B cell (primary cell): ENCODE data around the gene ZNF775. TPM values are rescaled to one million over a fixed set of nuclear protein-coding genes. Genes with fewer than 3 reads are reported as not detected.

Source experiments
- ATAC-seq: fragments of 200-7000 bp; cut with Tn5 transposase; one replicate; pipeline ENCODE4 v1.10.0; 2021; ENCODE audit warnings: low read depth, mild to moderate bottlenecking, moderate number of reproducible peaks, moderate library complexity
- CTCF ChIA-PET: fragments of 350-600 bp; sonication (Branson Sonifier 250); formaldehyde crosslinking; loops from one replicate; lab custom pipeline; 2021; ENCODE audit warnings: antibody characterized with exemption, inconsistent platforms; lab: Charles Lee
- POLR2A ChIA-PET: fragments of 350-600 bp; sonication (Branson Sonifier 250); formaldehyde crosslinking; loops from one replicate; lab custom pipeline; 2021; ENCODE audit warnings: antibody characterized with exemption; lab: Charles Lee
- DNase-seq: peaks from one replicate; pipeline ENCODE4 v3.0.0; 2013
- H2AFZ ChIP-seq: 2 replicates; pipeline ENCODE4 v1.6.1; 2012; ENCODE audit warnings: mild to moderate bottlenecking, low read depth, low read length; ENCODE audit not compliant: insufficient read depth, poor library complexity, severe bottlenecking
- H3K27ac ChIP-seq, 2 donors: 1 replicate in 1 of 2; 2 replicates in 1 of 2; pipeline ENCODE4 v1.5.1; 2012 to 2013; ENCODE audit warnings: low read length in 2 of 2, mild to moderate bottlenecking in 2 of 2, moderate library complexity in 1 of 2
- H3K27me3 ChIP-seq, 4 experiments: fragments of 200-600 bp in 1 of 4; sonication (generic) in 1 of 4; replicated peaks in 1 of 4; 1 replicate in 2 of 4; 2 replicates in 2 of 4; pipeline versions ENCODE4 v1.6.1 to v1.7.0; 2013 to 2016; ENCODE audit warnings: low read length in 3 of 4, mild to moderate bottlenecking in 2 of 4, mixed read lengths in 1 of 4, moderate library complexity in 1 of 4; ENCODE audit not compliant: insufficient read depth in 4 of 4, control insufficient read depth in 3 of 4; ENCODE audit errors: control extremely low read depth in 1 of 4
- H3K36me3 ChIP-seq, 2 experiments: replicated peaks in 1 of 2; 1 replicate in 1 of 2; 2 replicates in 1 of 2; pipeline versions ENCODE4 v1.6.1 to v1.7.1; 2013; ENCODE audit warnings: low read length in 1 of 2; ENCODE audit not compliant: insufficient read depth in 2 of 2, control insufficient read depth in 1 of 2; ENCODE audit errors: control extremely low read depth in 1 of 2, extremely low read depth in 1 of 2
- H3K4me1 ChIP-seq, 2 donors: fragments of 200-600 bp in 1 of 2; sonication (generic) in 1 of 2; 1 replicate in 1 of 2; 2 replicates in 1 of 2; pipeline versions ENCODE4 v1.5.1 to v1.6.1; 2013 to 2017; ENCODE audit warnings: low read length in 2 of 2; ENCODE audit not compliant: control insufficient read depth in 2 of 2, insufficient read depth in 2 of 2
- H3K4me2 ChIP-seq: replicated peaks from 2 replicates; pipeline ENCODE3; 2012; ENCODE audit warnings: mild to moderate bottlenecking, low read depth, low read length; ENCODE audit not compliant: poor library complexity, severe bottlenecking
- H3K4me3 ChIP-seq, 5 experiments: fragments of 200-600 bp in 1 of 5; sonication (generic) in 1 of 5; 1 replicate in 3 of 5; 2 replicates in 2 of 5; pipeline versions ENCODE4 v1.5.1 to v1.7.0; 2011 to 2016; ENCODE audit warnings: low read length in 4 of 5, mild to moderate bottlenecking in 4 of 5, low read depth in 2 of 5, control low read depth in 1 of 5, moderate library complexity in 1 of 5; ENCODE audit not compliant: insufficient read depth in 1 of 5; ENCODE audit errors: control extremely low read depth in 1 of 5, extremely low read depth in 1 of 5
- H3K79me2 ChIP-seq: fragments of 200-600 bp; sonication (generic); one replicate; pipeline ENCODE4 v1.6.0; 2016; ENCODE audit warnings: low read length; ENCODE audit not compliant: control insufficient read depth, insufficient read depth
- H3K9ac ChIP-seq: fragments of 200-600 bp; sonication (generic); 2 replicates; pipeline ENCODE4 v1.6.1; 2017; ENCODE audit warnings: mild to moderate bottlenecking, low read length, moderate library complexity
- H3K9me3 ChIP-seq, 3 donors: one replicate each; pipeline versions ENCODE4 v1.6.1 to v1.7.1; 2013; ENCODE audit warnings: low read length in 2 of 3; ENCODE audit not compliant: control insufficient read depth in 2 of 3, insufficient read depth in 1 of 3; ENCODE audit errors: control extremely low read depth in 1 of 3
- H4K20me1 ChIP-seq: 2 replicates; pipeline ENCODE4 v1.6.0; 2012; ENCODE audit warnings: mild to moderate bottlenecking, low read length; ENCODE audit not compliant: insufficient read depth, control insufficient read depth, poor library complexity, severe bottlenecking
- H3K27ac Mint-ChIP-seq: one replicate; pipeline ENCODE4 v1.8.0; 2021; ENCODE audit warnings: mixed read lengths
- H3K27me3 Mint-ChIP-seq: one replicate; pipeline ENCODE4 v1.8.0; 2021; ENCODE audit warnings: mixed read lengths
- H3K4me1 Mint-ChIP-seq: one replicate; pipeline ENCODE4 v1.8.0; 2021; ENCODE audit warnings: mixed read lengths
- H3K4me3 Mint-ChIP-seq: one replicate; pipeline ENCODE4 v1.8.0; 2021; ENCODE audit warnings: mixed read lengths
- H3K9me3 Mint-ChIP-seq: one replicate; pipeline ENCODE4 v1.8.0; 2022; ENCODE audit warnings: mixed read lengths; ENCODE audit not compliant: insufficient read depth
- EZH2 ChIP-seq: IDR thresholded peaks from 2 replicates; pipeline ENCODE4 v1.6.1; 2012; ENCODE audit warnings: borderline replicate concordance, low read depth, mild to moderate bottlenecking, moderate library complexity, low read length; ENCODE audit not compliant: insufficient read depth, poor library complexity, severe bottlenecking
- WGBS: methylation state at CpG from one replicate; pipeline ENCODE4 v1.1.5; 2013; ENCODE audit warnings: missing lambda C conversion rate; ENCODE audit not compliant: insufficient coverage; 5-methylcytosine and 5-hydroxymethylcytosine counted together
- intact Hi-C: fragments of 100-400 bp; cut with micrococcal nuclease; formaldehyde crosslinking; loops from one replicate; pipeline ENCODE4 v1.10.0; 2022
- polyA plus RNA-seq: library from polyadenylated mRNA; depleted of rRNA; stranded (reverse); fragments of >200 nt; gene quantifications from 2 replicates; pipeline ENCODE4 v1.2.3, GENCODE V29; 2012
- total RNA-seq, 2 donors: library from RNA; stranded (reverse); fragments of 120-200 nt in 1 of 2; gene quantifications; 1 replicate in 1 of 2; 2 replicates in 1 of 2; pipeline versions ENCODE4 v1.2.3 to v1.2.4, GENCODE V29; 2013 to 2022
- TF ChIP-seq, protein P1 (sequence below): fragments of 200-600 bp; IDR thresholded peaks from one replicate; pipeline ENCODE4 v1.8.0; 2022; ENCODE audit warnings: antibody characterized with exemption, mild to moderate bottlenecking

The ZNF775 gene
- total and polyA plus RNA-seq, 2 donors (not counting 1 experiment from before 2014, with no cell fraction given) = 4.2 to 12.1 TPM

GRCh38 chr7:150357771-150358427 is 21.2 kb upstream of the ZNF775 start:
- no peak overlapping the region for H3K4me3 ChIP-seq
- no peaks in the 10 kb centered on the region for H4K20me1 ChIP-seq
- POLR2A ChIA-PET = interaction anchor here (0.5 to 1.3 kb wide), 6 partner anchors 8 to 1328 kb away, joined by 3 to 7 read pairs (median 3); no protein-coding TSS in a partner anchor
- peaks cover 34% of the 10 kb centered on the region for H3K4me1 Mint-ChIP-seq
- DNase-seq = no peak
- H3K27me3 ChIP-seq = no peaks in the 10 kb centered on the region
- peak overlapping the region; percentile 30 for H3K4me2 ChIP-seq
- H3K79me2 ChIP-seq = no peaks in the 10 kb centered on the region
- H3K9ac ChIP-seq = no peak overlapping the region
- peak overlapping the region; percentile 8 for H2AFZ ChIP-seq
- CTCF ChIA-PET = interaction anchor here (0.6 to 4.9 kb wide), 12 partner anchors 10 to 243 kb away, joined by 3 to 59 read pairs (median 6); partner anchors contain the start of gene REPIN1
- H3K27me3 Mint-ChIP-seq = no peaks in the 10 kb centered on the region
- H3K4me1 ChIP-seq = peaks cover 18 to 26% of the 10 kb centered on the region in 2 donors
- intact Hi-C loops = loop anchor here (1.0 to 5.0 kb wide), 3 partner anchors 8 to 47 kb away; partner anchors contain the start of genes ACTR3C and LRRC61
- 85% methylated on average over 11 of the region's 13 CpGs for WGBS
- TF ChIP-seq EZH2 = no peak
- TF ChIP-seq, protein P1, sequence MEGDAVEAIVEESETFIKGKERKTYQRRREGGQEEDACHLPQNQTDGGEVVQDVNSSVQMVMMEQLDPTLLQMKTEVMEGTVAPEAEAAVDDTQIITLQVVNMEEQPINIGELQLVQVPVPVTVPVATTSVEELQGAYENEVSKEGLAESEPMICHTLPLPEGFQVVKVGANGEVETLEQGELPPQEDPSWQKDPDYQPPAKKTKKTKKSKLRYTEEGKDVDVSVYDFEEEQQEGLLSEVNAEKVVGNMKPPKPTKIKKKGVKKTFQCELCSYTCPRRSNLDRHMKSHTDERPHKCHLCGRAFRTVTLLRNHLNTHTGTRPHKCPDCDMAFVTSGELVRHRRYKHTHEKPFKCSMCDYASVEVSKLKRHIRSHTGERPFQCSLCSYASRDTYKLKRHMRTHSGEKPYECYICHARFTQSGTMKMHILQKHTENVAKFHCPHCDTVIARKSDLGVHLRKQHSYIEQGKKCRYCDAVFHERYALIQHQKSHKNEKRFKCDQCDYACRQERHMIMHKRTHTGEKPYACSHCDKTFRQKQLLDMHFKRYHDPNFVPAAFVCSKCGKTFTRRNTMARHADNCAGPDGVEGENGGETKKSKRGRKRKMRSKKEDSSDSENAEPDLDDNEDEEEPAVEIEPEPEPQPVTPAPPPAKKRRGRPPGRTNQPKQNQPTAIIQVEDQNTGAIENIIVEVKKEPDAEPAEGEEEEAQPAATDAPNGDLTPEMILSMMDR = no peak
- H3K9me3 Mint-ChIP-seq = no peaks in the 10 kb centered on the region
- ATAC-seq = no peak
- no peaks in the 10 kb centered on the region for H3K9me3 ChIP-seq
- peak overlapping the region; percentile 74 for H3K27ac Mint-ChIP-seq
- H3K36me3 ChIP-seq = no peaks in the 10 kb centered on the region
- H3K4me3 Mint-ChIP-seq = peak overlapping the region; percentile 62
- no peak overlapping the region for H3K27ac ChIP-seq

DNA sequence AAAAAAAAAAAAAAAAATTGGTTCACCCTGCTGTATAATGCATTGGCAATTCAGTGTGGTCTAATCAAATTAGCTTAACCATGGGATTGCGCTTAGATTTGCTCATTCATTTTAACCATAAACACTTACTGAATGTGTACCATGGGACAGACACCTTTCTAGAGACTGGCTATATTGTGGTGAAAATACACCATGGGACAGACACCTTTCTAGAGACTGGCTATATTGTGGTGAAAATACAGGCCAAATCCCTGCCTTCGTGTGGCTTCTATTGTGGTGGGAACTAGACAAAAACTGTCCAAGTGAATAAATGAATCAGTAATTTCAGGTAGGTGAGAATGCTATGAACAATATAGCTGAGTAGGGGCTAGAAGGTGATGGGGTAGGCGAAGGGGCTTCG is 20.7 kb upstream of the ZNF775 start:
- TF ChIP-seq, protein P1 = no peak
- no peak for TF ChIP-seq EZH2

More for the DNA sequence above, 20.7 kb upstream of the ZNF775 start:
- Histone ChIP-seq H3K4me2 (no peak overlapping the region), H3K9me3 (no peaks in the 10 kb centered on the region), H2AFZ (no peak overlapping the region), H4K20me1 (no peaks in the 10 kb centered on the region), H3K27ac (no peak overlapping the region), H3K9ac (no peak overlapping the region), H3K27me3 (no peaks in the 10 kb centered on the region), H3K4me3 (no peak overlapping the region), H3K79me2 (no peaks in the 10 kb centered on the region), H3K4me1 (peaks cover 20 to 28% of the 10 kb centered on the region in 2 donors), H3K36me3 (no peaks in the 10 kb centered on the region)
- intact Hi-C loops = loop anchor here (5.0 kb wide), 1 partner anchor 36 kb away; the partner anchor contains the start of genes ACTR3C and LRRC61
- POLR2A ChIA-PET = interaction anchor here (0.5 to 0.7 kb wide), 3 partner anchors 9 to 1327 kb away, joined by 3 to 7 read pairs (median 4); no protein-coding TSS in a partner anchor
- no peak overlapping the region for H3K27ac Mint-ChIP-seq
- H3K27me3 Mint-ChIP-seq = no peaks in the 10 kb centered on the region
- ATAC-seq (no peak), DNase-seq (no peak)
- H3K4me3 Mint-ChIP-seq = no peak overlapping the region
- H3K9me3 Mint-ChIP-seq = no peaks in the 10 kb centered on the region
- CTCF ChIA-PET = interaction anchor here (1.2 to 4.9 kb wide), 8 partner anchors 10 to 91 kb away, joined by 3 to 59 read pairs (median 8); partner anchors contain the start of gene REPIN1
- WGBS = 91% methylated on average over 3 of the region's 4 CpGs
- peaks cover 39% of the 10 kb centered on the region for H3K4me1 Mint-ChIP-seq
